HG03571 (cell line): ENCODE data around the gene IL15RA.

Experiments
- ATAC-seq: cut with Tn5 transposase; IDR thresholded peaks from one replicate; pipeline ENCODE4 v1.9.1; 2021; ENCODE audit not compliant: unreplicated experiment

IL15RA gene, protein sequence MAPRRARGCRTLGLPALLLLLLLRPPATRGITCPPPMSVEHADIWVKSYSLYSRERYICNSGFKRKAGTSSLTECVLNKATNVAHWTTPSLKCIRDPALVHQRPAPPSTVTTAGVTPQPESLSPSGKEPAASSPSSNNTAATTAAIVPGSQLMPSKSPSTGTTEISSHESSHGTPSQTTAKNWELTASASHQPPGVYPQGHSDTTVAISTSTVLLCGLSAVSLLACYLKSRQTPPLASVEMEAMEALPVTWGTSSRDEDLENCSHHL

DNA sequence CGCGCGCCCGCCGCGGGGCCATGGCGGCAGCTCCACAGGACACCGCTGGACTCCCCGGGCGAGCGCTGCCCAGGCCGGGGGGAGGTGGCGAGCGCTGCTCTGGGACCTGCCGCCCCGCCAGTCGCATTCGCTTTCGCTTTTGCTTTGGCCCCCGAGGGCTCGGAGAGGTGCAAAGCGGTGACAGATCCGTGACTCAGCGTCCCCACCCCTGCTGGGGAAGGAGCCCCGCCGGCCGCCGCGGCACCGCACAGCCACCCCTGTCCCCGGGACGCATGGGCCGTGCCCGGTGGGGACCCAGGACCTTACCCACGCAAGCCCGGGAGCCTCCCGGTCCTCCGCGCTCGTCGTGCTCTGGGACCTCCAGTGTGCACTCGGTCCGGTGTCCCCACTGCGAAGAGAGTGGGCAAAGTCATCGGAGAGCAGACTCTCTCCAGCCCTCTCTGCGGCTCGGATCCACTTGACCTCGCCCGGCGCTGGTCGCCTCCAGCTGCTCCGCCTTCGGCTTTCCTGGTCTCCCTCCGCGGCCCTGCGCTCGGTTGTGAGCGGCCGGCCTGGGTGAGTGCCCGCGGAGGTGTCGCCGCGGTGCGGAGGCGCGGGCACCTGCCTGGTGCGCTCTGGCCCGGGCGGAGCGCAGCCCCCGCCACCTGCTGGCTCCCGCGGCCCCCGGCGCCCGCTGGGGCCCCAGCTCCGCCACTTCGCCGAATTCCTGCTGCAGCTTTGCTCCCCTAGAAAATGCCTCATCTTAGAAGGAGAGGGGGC is at the start of gene IL15RA:
Gene IL15RA, minus strand, starts transcription at position 73 of the 759 bp plus-strand sequence. Its CDS starts 51 bp downstream, at position 22.
- peak; percentile 53 for ATAC-seq

DNA sequence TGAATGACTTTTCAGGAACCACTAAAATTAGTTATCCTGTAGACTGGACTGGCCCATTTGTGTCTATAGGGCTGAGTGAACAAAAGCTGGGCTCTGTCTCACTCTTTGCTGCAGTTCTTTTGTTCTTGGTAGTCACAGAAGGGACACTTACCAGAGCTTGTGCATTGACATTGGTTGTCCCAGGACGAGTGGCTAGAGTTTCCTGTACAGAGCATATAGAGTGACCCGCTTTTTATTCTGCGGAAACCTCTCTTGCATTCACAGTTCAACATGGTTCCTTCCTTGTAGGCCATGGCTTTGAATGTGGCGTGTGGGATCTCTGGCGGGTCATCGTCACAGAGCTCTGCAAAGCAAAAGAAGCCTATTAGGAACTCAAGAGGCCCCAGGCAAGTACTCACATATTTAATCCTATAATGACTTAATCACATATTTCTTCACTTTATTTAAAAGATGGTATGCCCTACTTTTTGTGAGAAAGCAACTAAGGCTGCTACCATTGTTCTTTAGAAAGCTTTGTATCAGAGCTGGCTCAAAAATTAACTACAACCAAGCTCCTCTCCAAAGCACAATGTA is 48.4 kb upstream of the IL15RA start:
- no peak for ATAC-seq

DNA sequence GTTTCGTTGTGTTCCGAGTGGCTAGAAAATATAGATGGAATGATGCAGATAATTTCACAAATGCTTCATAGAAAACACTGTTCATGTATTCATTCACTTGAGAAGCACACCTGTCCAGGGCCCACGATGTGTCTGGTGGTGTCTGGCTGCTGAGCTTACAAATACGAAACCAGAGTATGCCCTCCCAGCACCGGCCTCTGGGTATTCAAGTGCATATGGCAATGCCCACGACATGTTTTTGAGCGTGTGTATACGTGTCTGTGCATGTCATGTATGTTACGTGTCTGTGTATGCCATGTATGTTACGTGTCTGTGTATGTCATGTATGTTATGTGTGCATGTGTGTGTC is 47.0 kb upstream of the IL15RA start:
- ATAC-seq: no peak

DNA sequence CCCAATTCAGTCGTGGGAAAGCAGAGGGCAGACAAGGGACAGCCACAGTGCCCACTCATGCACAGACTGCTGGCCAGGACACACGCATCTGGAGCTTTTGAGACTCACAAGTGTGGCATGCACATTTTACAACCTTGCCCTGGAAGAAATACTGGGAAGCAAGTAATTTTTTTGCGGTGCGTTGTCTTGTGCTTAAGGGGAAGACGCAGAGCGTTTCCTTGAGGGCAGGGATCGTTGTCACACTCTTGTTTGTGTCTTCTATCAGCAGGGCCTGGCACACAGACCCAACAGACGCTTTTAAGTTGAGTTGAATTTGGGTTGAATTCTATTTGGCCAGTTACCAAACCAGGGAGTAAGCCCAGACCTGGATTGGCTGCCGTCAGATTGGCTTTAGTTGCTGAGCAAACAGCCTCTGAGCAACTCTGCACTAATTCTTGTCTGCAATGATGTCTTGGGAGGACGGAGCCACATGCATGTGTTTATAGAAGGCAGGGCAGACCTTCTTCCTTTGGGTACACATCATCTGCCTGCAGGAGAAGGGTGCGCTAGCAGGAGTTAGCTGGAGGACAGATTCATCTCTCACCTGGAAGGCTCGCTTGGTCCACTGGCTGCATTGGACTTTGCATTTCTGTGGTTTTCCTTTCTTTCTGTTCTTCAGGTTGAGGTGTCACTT is 46.5 kb upstream of the IL15RA start:
- no peak for ATAC-seq

DNA sequence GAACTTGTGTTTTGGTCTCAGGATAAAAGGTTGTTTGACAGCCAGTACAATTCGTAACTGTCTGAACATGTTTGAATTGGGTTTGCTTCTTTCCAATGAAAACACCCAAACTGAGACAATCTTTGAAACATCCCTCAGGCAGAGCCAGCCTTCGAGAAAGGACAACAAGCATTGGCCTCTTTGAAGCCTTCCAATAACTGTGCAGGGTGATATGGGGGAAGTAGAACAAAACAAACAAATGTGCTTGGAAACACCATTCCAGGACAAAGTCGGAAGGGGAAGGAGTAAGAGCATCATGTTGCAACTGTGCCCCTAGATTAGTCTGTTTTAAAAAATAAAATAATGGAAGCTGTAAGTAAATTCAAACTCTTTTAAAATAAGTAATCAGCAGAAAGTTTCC is 45.3 kb upstream of the IL15RA start:
- ATAC-seq: no peak

DNA sequence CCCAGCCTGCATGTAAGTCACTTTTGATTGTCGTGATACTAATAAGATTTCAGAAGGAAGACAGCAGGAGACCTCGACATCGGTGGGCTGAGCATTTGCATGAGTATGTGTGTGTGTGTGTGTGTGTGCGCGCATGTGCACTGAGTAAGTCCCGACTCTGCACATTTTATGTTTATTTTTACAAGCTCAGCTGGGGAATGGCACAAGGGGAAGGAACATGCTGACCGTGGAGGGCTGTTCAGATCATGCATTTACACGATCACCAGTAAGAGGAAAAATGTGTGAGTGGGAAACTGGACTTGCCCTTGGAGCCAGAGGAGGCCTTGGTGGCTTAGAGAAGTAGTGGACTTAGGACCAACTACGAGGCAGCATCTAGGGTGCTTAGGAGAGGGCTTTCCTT is 43.5 kb upstream of the IL15RA start:
- no peak for ATAC-seq

DNA sequence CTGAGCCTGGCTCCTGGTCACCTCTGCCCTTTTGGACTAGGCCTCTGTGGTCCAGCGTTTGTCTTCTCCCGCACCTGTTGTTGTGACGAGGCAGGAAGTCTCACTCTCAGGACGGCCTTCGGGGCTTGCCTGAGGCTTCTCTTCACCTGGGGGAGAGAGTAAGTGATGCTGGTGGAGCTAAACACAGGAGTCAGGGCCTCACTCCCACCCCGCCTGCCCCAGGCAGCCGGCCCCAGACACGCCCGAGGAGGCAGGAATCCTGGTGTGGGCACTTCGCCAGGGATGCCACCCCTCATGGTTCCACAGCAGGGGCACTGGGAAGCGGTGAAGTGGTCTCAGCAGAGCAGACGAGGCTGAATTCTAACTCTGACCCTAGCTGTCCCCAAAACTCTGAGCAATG is 42.5 kb upstream of the IL15RA start:
- no peak for ATAC-seq

DNA sequence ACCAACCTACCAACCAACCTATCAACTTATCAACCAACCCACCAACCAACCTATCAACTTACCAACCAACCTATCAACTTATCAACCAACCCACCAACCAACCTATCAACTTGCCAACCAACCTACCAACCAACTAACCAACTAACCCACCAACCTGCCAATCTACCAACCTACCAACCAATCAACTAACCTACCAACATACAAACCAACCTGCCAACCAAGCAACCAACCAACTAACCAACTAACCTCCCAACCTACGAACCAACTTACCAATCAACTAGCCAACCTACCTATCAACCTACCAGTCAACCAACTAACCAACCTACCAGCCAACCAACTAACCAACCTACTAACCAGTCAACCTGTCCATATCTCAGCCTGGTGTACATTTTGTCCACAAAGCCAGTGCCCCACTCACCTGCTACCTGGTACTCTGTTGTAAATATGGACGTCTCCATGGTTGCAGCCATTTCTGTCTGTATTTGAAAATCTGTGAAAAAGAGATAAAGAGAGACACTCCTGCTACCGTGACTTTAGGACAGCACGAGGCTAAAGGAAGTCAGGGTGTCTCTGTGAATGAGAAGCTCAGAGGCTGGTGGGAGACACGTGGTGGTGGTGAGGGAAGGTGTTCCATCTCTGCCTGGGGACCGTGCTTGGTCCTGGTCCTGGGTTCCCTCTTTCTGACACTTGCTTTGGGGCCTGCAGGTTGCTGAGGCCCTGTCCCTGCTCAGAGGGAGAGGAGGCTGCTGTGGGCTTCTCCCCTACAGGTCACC is 41.9 kb upstream of the IL15RA start:
- ATAC-seq: no peak

DNA sequence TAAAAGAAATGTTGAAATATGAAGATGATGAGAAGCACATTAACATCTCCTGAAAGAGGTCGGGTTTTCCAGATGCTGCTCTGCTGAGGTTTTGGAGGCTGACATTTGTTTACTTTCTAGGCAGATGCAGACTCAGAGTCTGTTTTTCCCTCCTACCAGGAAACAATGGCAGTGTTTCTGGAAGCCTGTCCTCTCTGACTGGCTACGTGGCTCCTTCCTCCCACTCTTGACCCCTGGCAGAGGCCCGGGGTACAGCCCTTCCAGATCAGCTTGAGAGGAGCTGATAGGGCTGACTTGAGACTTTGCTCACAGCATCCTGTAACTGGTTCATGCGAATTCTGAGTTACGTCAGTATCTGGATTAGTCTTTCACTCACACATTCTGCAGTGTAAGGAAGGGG is 41.1 kb upstream of the IL15RA start:
- no peak for ATAC-seq

DNA sequence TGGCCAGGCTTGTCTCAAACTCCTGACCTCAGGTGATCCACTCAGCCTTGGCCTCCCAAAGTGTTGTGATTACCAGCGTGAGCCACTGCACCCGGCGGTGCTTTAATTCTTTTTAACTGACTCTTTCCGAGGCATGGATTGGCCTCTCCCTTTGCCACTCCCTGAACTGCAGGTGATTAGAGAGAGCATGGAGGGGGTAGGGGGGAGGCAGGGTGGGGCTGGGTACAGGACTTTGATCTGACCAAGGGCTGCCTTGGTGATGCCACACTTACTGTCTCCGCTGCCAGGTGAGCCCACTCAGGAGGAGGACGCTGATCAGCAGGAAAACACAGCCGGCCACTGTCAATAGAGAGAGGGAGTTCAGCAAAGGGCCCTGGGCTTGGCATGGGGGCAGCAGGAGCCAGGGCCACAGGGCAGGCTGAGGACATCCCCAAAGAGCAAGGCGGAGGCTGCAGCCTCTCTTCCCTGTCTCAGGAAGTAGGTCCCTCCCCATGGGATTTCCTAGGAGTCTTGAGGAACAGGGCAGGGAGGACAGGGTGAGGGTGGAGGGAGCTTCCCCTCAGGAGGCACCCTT is 40.5 kb upstream of the IL15RA start:
- no peak for ATAC-seq

DNA sequence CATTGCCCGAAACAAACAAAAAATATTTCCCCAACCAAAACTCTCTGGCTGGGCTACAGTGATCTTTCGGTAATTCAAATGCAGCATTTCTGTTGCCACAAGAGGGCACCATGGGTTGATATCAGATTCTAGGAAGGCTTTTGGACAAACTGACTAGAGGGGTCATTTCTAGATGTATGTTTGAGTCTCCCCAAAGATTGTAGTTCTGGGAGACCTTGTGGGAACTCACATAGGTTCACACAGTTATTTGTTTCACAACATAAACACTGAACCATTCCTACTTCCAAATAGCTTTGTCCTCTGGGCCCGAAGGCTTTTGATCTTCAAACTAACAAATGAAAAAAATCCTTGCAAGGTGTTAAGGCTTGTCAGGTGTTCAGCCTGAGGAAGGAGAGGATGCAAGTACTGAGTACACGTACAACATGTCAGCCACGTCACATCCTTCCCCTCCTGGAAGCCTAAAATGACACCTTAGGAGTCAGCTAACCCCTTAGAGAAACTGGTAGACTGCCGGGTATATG is 37.0 kb upstream of the IL15RA start:
- ATAC-seq: no peak

DNA sequence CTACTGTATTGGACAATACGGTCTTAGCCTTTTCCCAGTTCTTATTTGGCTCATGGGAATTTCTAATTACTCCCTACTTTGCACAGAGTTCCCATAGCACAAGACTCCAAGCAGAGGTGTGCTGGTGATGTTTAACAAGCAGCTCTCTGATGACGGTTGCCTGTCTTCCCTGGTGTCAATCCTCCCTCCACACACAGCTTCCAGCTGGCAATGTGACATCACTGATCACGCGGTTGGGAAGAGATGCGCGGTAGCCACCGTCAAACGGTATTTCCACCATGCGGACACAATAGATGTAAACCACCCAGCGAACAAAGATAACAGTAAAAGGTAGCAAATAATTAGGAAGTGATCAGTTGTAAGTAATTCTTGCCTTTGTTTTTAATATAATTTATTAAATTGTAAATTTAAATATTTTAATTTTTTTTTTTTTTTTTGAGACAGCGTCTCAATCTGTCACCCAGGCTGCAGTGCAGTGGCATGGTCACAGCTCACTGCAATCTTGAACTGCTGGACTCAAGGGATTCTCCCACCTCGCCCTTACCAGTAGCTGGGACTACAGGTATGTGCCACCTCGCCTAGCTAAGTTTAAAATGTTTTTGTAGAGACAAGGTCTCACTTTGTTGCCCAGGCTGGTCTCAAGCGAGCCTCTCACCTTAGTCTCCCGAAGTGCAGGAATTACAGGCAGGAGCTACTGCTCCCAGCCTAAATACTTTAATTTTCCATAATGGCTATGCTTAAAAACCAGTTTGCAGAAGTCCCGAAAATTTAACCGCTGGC is 36.3 kb upstream of the IL15RA start:
- no peak for ATAC-seq

DNA sequence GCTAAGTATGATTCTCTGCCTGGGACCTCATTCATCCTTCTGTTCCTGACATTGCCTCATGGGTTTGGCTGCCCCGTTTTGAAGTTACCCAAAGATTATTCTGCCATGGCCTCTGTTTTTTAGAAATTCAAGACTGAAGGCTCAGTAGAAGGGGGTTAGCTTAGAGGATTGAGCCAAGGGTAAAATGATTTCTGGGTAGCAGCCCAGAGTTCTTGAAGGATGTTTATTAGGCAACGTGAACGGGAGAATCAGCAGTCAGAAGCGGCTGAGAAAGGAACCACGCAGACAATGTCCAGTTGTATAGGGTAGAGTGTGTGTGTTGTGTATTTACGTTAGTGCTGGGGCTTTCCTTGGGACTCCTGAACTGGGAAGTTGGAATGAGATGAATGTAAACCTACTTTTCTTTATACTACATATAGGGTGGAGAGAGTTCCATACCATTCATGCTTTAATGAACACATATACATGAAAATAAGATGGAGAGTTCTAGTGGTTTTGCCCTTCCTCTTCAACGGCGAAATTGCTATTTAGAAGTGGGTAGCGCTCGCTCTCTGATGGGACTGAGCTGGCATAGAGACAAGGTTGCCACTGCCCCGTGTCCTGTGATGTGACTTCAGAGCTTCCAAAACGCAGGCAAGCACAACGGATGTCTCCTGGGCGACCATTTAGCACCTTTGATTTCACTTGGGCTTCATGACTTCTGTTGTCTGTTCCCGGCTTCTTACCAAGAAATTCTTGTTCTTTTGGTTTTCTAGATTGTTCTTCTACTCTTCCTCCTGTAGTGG is 35.0 kb upstream of the IL15RA start:
- ATAC-seq: no peak

DNA sequence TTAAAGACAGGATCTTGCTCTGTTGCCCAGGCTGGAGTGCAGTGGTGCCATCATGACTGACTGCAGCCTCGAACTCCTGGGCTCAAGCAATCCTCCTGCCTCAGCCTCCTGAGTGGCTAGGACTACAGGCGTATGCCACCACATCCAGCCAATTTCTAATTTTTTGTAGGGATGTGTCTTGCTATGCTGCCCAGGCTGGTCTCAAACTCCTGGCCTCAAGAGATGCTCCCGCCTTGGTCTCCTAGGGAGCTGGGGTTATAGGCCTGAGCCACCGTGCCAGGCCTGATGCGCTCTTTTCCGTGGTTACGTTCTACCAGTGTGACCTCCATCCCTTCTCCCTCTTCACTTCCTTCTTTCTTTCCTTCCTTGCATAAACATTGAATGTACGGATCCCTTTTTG is 34.2 kb upstream of the IL15RA start:
- no peak for ATAC-seq

DNA sequence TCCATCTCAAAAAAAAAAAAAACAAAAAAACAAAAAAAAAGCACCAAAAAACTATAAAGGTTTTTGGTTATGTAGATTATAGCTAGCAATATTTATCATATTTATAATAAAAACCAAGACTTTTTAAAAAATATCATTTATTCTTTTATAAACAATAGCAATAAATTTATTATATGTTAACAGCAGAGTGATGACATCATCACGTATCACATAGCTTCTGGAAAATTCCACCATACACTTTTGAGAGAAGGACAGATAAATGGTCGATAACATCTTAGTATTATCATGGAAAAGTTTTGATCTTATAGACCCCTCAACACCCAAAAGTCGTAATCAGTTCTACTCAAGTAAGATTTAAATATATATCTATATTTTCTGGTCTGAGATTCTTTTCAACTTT is 33.2 kb upstream of the IL15RA start:
- no peak for ATAC-seq

DNA sequence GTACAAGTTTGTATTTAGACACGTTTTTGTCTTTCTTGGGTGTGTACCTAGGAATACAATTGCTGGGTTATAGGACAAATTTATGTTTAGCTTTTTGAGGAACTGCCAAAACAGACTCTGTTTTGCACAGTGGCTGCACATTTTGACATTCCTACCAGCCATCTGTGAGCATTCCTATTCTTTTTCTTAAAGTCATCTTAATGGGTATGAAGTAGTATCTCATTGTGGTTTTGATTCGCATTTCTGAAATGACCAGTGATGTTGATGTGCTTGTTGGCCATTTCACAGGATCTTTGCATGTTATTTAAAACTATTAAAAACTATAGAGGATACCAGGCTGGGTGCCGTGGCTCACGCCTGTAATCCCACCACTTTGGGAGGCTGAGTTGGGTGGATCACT is 32.6 kb upstream of the IL15RA start:
- no peak for ATAC-seq

DNA sequence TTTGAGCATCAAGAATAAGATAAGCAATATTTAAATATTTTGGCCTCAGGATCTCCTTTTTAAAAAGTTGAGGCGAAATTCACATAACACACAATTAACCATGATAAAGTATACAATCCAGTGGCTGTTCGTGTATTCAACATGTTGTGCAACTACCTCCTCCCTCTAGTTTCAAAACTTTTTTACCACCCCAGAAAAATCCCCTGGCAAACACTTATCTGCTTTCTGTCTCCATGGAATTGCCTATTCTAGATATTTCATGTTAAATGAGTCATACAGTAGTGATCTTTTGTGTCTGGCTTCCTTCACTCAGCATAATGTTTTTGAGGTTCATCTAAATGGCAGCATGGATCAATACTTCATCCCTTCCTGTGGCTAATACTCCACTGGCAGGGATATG is 31.8 kb upstream of the IL15RA start:
- ATAC-seq: no peak

DNA sequence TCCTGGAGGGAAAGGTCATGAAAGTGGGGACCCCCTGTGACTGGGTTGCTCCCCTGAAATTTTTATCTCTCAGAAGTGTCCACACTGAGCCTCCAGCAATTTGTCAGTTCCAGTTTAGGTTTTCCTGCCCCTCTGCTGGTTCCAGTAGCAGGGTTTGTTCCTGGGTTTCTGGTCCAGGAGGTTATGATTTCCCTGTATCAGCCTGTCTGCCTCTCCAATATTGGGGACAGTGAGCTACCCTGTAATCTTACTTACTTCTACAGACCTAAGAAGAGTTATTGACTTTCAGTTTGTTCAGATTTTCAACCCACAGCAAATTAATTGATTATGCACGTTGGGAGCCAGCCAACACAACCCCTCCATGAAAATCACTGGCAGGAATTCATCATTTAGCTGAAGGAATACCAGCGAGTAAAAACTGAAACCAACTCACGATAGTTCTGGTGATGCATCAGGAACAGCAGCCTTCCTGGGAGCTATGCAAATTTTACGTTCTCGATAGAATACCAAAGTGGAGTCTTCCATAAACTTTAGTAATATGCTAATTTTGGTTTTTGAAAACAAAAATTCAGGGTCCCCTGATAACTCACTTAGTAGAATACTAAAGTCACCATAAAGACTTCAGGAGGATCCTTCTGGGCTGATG is 31.3 kb upstream of the IL15RA start:
- ATAC-seq: no peak

DNA sequence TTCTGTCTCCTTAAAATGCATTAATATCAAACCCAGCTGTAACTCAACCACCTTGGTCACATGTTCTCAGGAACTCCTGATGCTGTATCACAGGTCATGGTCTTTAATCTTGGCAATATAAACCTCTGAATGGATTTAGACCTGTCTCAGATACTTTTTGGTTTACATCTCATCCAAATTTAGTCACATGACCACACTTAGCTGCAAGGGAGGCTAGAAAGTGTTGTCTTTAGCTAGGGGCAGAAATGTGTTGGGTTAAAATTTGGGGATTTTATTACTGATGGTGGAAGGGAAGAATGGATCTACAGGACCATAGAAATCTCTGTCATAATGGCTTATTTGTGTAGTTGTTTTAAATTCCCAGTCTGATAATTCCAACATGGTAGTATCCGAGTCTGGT is 29.6 kb upstream of the IL15RA start:
- no peak for ATAC-seq
